OCI-LY1 (cell line): ENCODE data around the gene TRPM3.

Source experiments
- EZH2 ChIP-seq: fragments of 200-600 bp; sonication (generic), shearing (Covaris generic); IDR thresholded peaks from 2 replicates; pipeline ENCODE4 v1.8.0; 2017; ENCODE audit warnings: borderline replicate concordance, mixed run types, mild to moderate bottlenecking, antibody characterized with exemption, low read length, moderate library complexity, mixed read lengths
- TF ChIP-seq, protein P1 (sequence below): fragments of 200-600 bp; sonication (generic), shearing (Covaris generic); IDR thresholded peaks from 2 replicates; pipeline ENCODE4 v1.5.1; 2017; ENCODE audit warnings: mild to moderate bottlenecking, antibody characterized with exemption, low read length, moderate library complexity, mixed read lengths

DNA sequence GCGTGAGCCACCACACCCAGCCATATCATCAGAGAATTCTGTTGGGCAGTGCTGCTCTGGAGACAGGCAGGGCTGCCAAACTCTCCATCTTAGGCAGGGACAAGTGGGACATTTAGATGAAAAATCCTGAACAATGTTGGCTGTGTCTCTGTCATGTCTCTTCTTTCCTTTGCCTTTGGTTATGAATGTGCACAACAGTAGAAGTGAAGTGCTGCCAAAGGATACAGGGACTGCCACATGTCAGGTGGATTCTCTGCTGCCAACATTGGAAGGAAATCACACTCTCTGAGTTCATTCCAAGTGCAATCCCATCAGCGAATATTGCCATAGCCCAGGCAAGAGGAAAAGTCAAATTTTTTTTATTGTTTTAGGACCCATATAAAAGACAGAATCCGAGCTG, 348.8 kb downstream of the TRPM3 start:
- TF ChIP-seq, protein P1, sequence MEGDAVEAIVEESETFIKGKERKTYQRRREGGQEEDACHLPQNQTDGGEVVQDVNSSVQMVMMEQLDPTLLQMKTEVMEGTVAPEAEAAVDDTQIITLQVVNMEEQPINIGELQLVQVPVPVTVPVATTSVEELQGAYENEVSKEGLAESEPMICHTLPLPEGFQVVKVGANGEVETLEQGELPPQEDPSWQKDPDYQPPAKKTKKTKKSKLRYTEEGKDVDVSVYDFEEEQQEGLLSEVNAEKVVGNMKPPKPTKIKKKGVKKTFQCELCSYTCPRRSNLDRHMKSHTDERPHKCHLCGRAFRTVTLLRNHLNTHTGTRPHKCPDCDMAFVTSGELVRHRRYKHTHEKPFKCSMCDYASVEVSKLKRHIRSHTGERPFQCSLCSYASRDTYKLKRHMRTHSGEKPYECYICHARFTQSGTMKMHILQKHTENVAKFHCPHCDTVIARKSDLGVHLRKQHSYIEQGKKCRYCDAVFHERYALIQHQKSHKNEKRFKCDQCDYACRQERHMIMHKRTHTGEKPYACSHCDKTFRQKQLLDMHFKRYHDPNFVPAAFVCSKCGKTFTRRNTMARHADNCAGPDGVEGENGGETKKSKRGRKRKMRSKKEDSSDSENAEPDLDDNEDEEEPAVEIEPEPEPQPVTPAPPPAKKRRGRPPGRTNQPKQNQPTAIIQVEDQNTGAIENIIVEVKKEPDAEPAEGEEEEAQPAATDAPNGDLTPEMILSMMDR = no peak
- TF ChIP-seq EZH2 = no peak
